T-helper 1 cell treated with Interleukin-12 subunit alpha and Interleukin-12 subunit beta and Interleukin-4 antibody, amounts not matched to agents 30 μg/mL and 1 μg/mL, for 36 hours (primary cell): ENCODE data around the gene NCF4.
A peak's percentile ranks its signal among the peaks of the same experiment; 100 is the strongest.

ENCODE experiments used
- H3K27ac Mint-ChIP-seq: one replicate; pipeline ENCODE4 v1.8.0; 2021; ENCODE audit warnings: mild to moderate bottlenecking, mixed read lengths
- H3K27me3 Mint-ChIP-seq: one replicate; pipeline ENCODE4 v1.8.0; 2021; ENCODE audit warnings: low read depth, mixed read lengths
- H3K36me3 Mint-ChIP-seq: one replicate; pipeline ENCODE4 v1.8.0; 2021; ENCODE audit warnings: low read depth, mixed read lengths
- H3K4me1 Mint-ChIP-seq: one replicate; pipeline ENCODE4 v1.8.0; 2021; ENCODE audit warnings: low read depth, mixed read lengths
- H3K4me3 Mint-ChIP-seq: one replicate; pipeline ENCODE4 v1.8.0; 2021; ENCODE audit warnings: mild to moderate bottlenecking, moderate library complexity, mixed read lengths
- H3K9me3 Mint-ChIP-seq: one replicate; pipeline ENCODE4 v1.8.0; 2021; ENCODE audit warnings: mixed read lengths

The NCF4 gene

GRCh38 chr22:36852056-36852973, 8.5 kb upstream of the NCF4 start:
- Mint-ChIP-seq H3K4me1 (peaks cover 18% of the 10 kb centered on the region), H3K9me3 (peaks cover 3% of the 10 kb centered on the region), H3K36me3 (peaks cover 4% of the 10 kb centered on the region), H3K4me3 (no peak overlapping the region), H3K27me3 (peaks cover 12% of the 10 kb centered on the region), H3K27ac (peak overlapping the region; percentile 63)

- peaks cover 21% of the 10 kb centered on the region for H3K4me1 Mint-ChIP-seq
- peak overlapping the region; percentile 22 for H3K4me3 Mint-ChIP-seq
- peaks cover 4% of the 10 kb centered on the region for H3K36me3 Mint-ChIP-seq
- H3K27ac Mint-ChIP-seq = peak overlapping the region; percentile 80
- H3K27me3 Mint-ChIP-seq = peaks cover 7% of the 10 kb centered on the region
- H3K9me3 Mint-ChIP-seq = peaks cover 3% of the 10 kb centered on the region
Observed at GRCh38 chr22:36853407-36854099, 7.3 kb upstream of the NCF4 start.

DNA sequence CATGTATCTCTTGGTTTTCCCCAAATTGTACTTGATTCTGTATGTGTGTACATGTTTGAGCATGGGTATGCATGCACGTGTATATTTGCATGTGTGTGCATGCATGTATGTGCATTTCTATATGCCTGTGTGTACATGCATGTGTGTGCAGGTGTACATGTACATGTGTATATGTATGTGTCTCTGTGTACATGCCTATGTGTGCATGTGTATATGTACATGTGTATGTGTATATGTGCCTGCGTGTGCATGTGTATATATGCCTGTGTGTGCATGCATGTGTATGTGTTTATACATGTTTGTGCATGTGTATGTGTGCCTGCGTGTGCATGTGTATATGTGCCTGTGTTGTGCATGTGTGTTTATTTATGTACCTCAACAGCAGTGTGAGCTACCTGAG, 5.3 kb upstream of the NCF4 start:
- H3K4me1 Mint-ChIP-seq = peaks cover 37% of the 10 kb centered on the region
- peaks cover 6% of the 10 kb centered on the region for H3K36me3 Mint-ChIP-seq
- H3K27ac Mint-ChIP-seq = no peak overlapping the region
- H3K9me3 Mint-ChIP-seq = peaks cover 3% of the 10 kb centered on the region
- no peaks in the 10 kb centered on the region for H3K27me3 Mint-ChIP-seq
- no peak overlapping the region for H3K4me3 Mint-ChIP-seq

GRCh38 chr22:36856121-36856791, 4.5 kb upstream of the NCF4 start:
- peaks cover 3% of the 10 kb centered on the region for H3K9me3 Mint-ChIP-seq
- no peaks in the 10 kb centered on the region for H3K27me3 Mint-ChIP-seq
- H3K36me3 Mint-ChIP-seq = peaks cover 6% of the 10 kb centered on the region
- peaks cover 42% of the 10 kb centered on the region for H3K4me1 Mint-ChIP-seq
- H3K27ac Mint-ChIP-seq = peak overlapping the region; percentile 65
- peak overlapping the region; percentile 54 for H3K4me3 Mint-ChIP-seq

DNA sequence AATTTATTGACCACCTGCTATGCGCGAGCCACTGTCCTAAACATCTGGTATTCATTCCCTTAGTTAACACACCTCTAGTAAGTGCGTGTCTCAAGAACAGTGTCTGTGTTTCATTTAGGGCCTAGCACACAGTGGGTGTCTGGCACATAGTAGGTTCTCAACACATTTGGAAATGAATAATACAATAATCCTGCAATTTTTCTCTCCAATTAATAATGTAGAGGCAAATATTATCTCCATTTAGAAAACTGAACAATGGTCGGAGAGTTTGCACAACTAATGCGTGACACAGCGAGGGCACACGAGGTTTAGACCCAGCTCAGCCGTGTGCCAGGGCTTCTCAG, 4.0 kb upstream of the NCF4 start:
- Mint-ChIP-seq H3K27me3 (no peaks in the 10 kb centered on the region), H3K27ac (no peak overlapping the region), H3K9me3 (peaks cover 3% of the 10 kb centered on the region), H3K4me3 (no peak overlapping the region), H3K36me3 (peaks cover 6% of the 10 kb centered on the region), H3K4me1 (peaks cover 47% of the 10 kb centered on the region)

GRCh38 chr22:36858156-36858555, 2.6 kb upstream of the NCF4 start:
- H3K4me3 Mint-ChIP-seq = no peak overlapping the region
- H3K9me3 Mint-ChIP-seq = no peaks in the 10 kb centered on the region
- H3K36me3 Mint-ChIP-seq = peaks cover 6% of the 10 kb centered on the region
- H3K27ac Mint-ChIP-seq = peak overlapping the region; percentile 47
- no peaks in the 10 kb centered on the region for H3K27me3 Mint-ChIP-seq
- peaks cover 51% of the 10 kb centered on the region for H3K4me1 Mint-ChIP-seq

DNA sequence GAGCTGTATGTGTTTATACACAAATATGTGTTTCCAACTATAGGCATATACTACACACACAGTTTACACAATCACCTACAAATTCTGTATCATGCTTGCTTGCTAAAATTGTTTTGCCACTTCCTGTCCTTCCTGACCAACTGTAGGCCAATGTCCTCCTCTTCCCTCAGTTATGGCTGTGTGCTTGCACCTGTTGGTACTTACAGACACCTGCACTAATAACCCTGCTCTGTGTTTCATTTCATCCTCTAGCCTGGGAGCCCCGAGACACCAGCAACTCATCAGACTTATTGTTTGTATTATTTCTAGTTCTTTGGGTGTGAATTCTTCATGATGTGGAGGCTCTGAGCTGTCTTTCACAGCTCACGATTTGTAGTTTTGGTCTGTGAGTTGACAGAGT, 1.8 kb upstream of the NCF4 start:
- Mint-ChIP-seq H3K36me3 (peaks cover 10% of the 10 kb centered on the region), H3K27ac (peak overlapping the region; percentile 55), H3K4me1 (peaks cover 50% of the 10 kb centered on the region)

DNA sequence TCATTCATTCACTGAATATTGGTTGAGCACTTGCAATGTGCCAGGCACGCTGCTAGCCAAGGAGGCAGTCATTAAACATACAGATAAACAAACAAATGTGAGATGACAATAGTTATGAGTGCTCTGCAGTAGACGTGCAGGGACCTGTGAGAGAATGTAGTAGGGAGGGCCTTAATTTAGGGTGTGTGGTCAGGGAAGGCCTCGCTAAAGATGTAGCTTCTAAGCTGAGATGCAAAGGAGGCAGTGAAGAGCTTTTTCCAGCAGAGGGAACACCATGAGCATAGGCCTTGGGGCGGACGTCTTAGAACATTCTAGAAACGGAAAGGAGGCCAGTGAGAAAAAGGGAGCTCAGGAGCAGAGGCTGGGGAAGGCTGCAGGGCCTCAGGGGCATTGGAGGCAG, 789 bp upstream of the NCF4 start:
- H3K4me1 Mint-ChIP-seq = peaks cover 56% of the 10 kb centered on the region

More for the DNA sequence above, 1.8 kb upstream of the NCF4 start:
- no peaks in the 10 kb centered on the region for H3K9me3 Mint-ChIP-seq
- H3K4me3 Mint-ChIP-seq = no peak overlapping the region
- no peaks in the 10 kb centered on the region for H3K27me3 Mint-ChIP-seq

GRCh38 chr22:36860438-36860820, 377 bp upstream of the NCF4 start:
- peak overlapping the region; percentile 84 for H3K4me3 Mint-ChIP-seq
- H3K36me3 Mint-ChIP-seq = peaks cover 22% of the 10 kb centered on the region
- peaks cover 59% of the 10 kb centered on the region for H3K4me1 Mint-ChIP-seq
- peak overlapping the region; percentile 98 for H3K27ac Mint-ChIP-seq
- H3K27me3 Mint-ChIP-seq = no peaks in the 10 kb centered on the region
- H3K9me3 Mint-ChIP-seq = no peaks in the 10 kb centered on the region

More for the DNA sequence above, 789 bp upstream of the NCF4 start:
- peaks cover 18% of the 10 kb centered on the region for H3K36me3 Mint-ChIP-seq
- no peaks in the 10 kb centered on the region for H3K9me3 Mint-ChIP-seq
- peak overlapping the region; percentile 98 for H3K27ac Mint-ChIP-seq
- no peaks in the 10 kb centered on the region for H3K27me3 Mint-ChIP-seq
- H3K4me3 Mint-ChIP-seq = peak overlapping the region; percentile 84

DNA sequence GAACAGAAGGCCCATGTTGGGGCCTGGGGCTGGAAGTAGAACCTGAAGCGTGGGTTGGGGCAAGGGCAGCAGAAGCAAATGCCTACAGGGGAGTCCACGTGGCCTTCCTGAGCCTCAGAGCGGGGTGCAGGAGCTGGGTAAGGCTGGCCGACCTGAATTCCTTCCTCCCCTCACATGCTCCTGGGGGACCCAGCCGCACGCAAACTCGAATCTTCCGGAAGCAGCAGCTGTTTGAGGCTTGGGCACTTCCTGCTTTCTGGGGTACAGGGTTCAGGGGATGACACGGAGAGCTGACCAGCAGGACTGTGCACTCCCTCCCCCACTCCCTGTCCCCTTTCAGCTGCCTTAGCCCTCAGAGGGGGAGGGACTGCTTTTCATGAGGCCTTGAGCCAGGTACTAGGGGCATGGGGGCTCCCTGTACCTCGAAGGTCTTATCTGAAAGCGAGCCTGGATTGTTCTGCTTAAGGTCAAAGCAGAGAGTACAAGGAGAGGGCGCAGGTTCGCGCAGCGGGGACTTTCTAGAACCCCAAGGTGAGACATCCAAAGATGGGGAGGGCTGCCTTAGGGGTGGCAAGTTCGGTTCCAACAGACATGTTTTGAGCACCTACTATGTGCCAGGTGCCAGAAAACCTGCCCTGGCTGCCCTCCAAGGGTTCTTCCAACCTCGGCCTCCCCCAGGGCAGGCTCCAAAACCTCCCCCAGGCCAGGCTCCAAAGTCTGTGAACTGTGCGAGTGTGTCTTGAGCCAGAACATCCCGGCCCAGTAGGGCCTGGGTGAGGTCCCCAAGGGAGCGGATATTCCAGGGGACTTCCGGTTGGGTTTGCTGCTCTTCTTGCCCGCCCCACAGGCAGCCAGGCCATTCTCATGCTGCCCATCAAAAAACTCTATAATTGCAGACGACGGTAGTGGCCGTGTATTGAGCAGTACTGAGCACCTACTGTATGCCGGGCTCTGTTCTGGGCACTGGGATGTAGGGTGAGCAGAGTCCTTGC, 1.7 kb downstream of the NCF4 start:
- H3K4me3 Mint-ChIP-seq = peak overlapping the region; percentile 84
- H3K36me3 Mint-ChIP-seq = peaks cover 38% of the 10 kb centered on the region
- no peaks in the 10 kb centered on the region for H3K27me3 Mint-ChIP-seq
- H3K9me3 Mint-ChIP-seq = no peaks in the 10 kb centered on the region
- H3K4me1 Mint-ChIP-seq = peaks cover 55% of the 10 kb centered on the region
- peak overlapping the region; percentile 98 for H3K27ac Mint-ChIP-seq

- no peak overlapping the region for H3K4me3 Mint-ChIP-seq
- peaks cover 54% of the 10 kb centered on the region for H3K4me1 Mint-ChIP-seq
- H3K27ac Mint-ChIP-seq = peak overlapping the region; percentile 43
- peaks cover 41% of the 10 kb centered on the region for H3K36me3 Mint-ChIP-seq
- no peaks in the 10 kb centered on the region for H3K9me3 Mint-ChIP-seq
- no peaks in the 10 kb centered on the region for H3K27me3 Mint-ChIP-seq
Observed at GRCh38 chr22:36863281-36863680, 2.5 kb downstream of the NCF4 start.

GRCh38 chr22:36863979-36864378, 3.2 kb downstream of the NCF4 start:
- Mint-ChIP-seq H3K9me3 (no peaks in the 10 kb centered on the region), H3K4me3 (no peak overlapping the region), H3K36me3 (peaks cover 42% of the 10 kb centered on the region), H3K27ac (no peak overlapping the region), H3K4me1 (peaks cover 50% of the 10 kb centered on the region), H3K27me3 (no peaks in the 10 kb centered on the region)

- H3K27ac Mint-ChIP-seq = peak overlapping the region; percentile 43
- peaks cover 47% of the 10 kb centered on the region for H3K4me1 Mint-ChIP-seq
- H3K27me3 Mint-ChIP-seq = no peaks in the 10 kb centered on the region
- no peaks in the 10 kb centered on the region for H3K9me3 Mint-ChIP-seq
- no peak overlapping the region for H3K4me3 Mint-ChIP-seq
- H3K36me3 Mint-ChIP-seq = peaks cover 42% of the 10 kb centered on the region
Observed at GRCh38 chr22:36864454-36865215, 3.8 kb downstream of the NCF4 start.
